ENCODE results near the gene ALG12. TPM values are rescaled to one million over a fixed set of nuclear protein-coding genes. Genes with fewer than 3 reads are reported as not detected.

The ALG12 gene
- total and polyA plus RNA-seq, 2 of the 4 experiments (the other 2 are of a cell fraction) = 7.2 to 10.9 TPM

DNA sequence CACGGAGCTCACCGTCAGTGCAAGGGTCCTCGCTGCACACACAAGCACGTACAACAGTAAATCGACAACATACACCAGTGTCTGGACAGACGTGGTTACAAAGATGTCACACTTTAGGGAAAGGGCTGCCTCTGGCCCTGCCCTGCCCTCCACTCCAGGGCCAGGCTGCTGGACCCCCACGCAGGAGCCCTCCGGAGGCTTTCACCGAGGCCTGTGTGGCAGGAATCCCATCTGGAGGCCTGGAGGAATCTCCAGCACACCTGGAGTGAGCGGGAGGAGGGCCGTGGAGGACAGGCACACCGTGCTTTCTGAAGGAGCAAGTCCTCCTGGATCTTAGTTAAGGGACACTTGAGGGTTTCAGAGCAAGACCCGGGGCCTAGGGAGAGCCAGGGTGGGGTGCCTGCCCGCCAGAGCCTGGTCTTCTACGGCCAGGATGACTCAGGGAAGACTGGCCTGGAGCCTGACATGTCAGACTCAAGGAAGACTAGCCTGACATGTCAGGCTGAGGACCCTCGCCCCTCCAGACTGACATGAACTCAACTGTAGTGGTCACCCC, 40.2 kb upstream of the ALG12 start:
- intact Hi-C loops (cut with micrococcal nuclease) = no loop called here
- in situ Hi-C loops (cut with MboI; ENCODE audit: low sequenced_read_pairs) = no loop called here

More for the DNA sequence above, 40.2 kb upstream of the ALG12 start:
- DNase-seq = no peak
- H2AK5ac ChIP-seq (ENCODE audit: low read depth, low read length) = peak overlapping the region; percentile 66
- peaks cover 3% of the 10 kb centered on the region; the same call in 1 of the 2 replicates for H3K9me1 ChIP-seq (ENCODE audit: insufficient read depth, low read length)
- H4K20me1 ChIP-seq (ENCODE audit: insufficient read depth, low read length) = peaks cover 26% of the 10 kb centered on the region
- no peak overlapping the region for H3K4me2 ChIP-seq (ENCODE audit: low read depth, low read length)
- H3K79me1 ChIP-seq (ENCODE audit: low read depth in 1 of 2, low read length in 2 of 2) = peaks cover 4 to 17% of the 10 kb centered on the region in 2 experiments; a peak in 3 of 4 replicates
- no peak overlapping the region for H2BK5ac ChIP-seq (ENCODE audit: low read depth, low read length, poor library complexity, severe bottlenecking)
- ChIA-PET CTCF (no interaction called here), POLR2A (ENCODE audit: unreplicated experiment) (no interaction called here)
- H3K9me3 ChIP-seq (ENCODE audit: control insufficient read depth, insufficient read depth, low read length) = no peaks in the 10 kb centered on the region
- 83% methylated on average over 8 of the region's 16 CpGs; no CpG with 5 or more reads in 1 of the 2 experiments for WGBS, 2 experiments (ENCODE audit: extremely low coverage in 2 of 2, insufficient read length in 1 of 2)
- H4K91ac ChIP-seq (ENCODE audit: insufficient read depth, low read depth, low read length) = no peak overlapping the region
- H2AFZ ChIP-seq (replicated peaks; ENCODE audit: low read length, poor library complexity) = peak overlapping the region; percentile 23
- H3K14ac ChIP-seq (replicated peaks; ENCODE audit: low read depth, low read length) = no peak overlapping the region
- H2AK9ac ChIP-seq (replicated peaks; ENCODE audit: low read depth, low read length, poor library complexity) = peak overlapping the region; percentile 93
- TF ChIP-seq MAZ (IDR thresholded peaks at IDR 0.05; ENCODE audit: borderline replicate concordance, low read depth, low read length) (no peak), RAD21 (IDR thresholded peaks at IDR 0.05; ENCODE audit: low read length) (no peak), CEBPB (IDR thresholded peaks at IDR 0.05; ENCODE audit: low read depth, low read length) (no peak), MAFK (IDR thresholded peaks at IDR 0.05; ENCODE audit: low read depth, low read length) (no peak), SMC3 (IDR thresholded peaks at IDR 0.05; ENCODE audit: low read depth, low read length) (no peak), BHLHE40 (IDR thresholded peaks at IDR 0.05; ENCODE audit: low read depth, low read length) (no peak), POLR2A (IDR thresholded peaks at IDR 0.05; ENCODE audit: low read depth, low read length) (no peak), RFX5 (IDR thresholded peaks at IDR 0.05; ENCODE audit: low read depth, low read length) (no peak), NFE2L2 (IDR thresholded peaks at IDR 0.05; ENCODE audit: low read depth, low read length) (no peak)
- TF ChIP-seq, protein P1, sequence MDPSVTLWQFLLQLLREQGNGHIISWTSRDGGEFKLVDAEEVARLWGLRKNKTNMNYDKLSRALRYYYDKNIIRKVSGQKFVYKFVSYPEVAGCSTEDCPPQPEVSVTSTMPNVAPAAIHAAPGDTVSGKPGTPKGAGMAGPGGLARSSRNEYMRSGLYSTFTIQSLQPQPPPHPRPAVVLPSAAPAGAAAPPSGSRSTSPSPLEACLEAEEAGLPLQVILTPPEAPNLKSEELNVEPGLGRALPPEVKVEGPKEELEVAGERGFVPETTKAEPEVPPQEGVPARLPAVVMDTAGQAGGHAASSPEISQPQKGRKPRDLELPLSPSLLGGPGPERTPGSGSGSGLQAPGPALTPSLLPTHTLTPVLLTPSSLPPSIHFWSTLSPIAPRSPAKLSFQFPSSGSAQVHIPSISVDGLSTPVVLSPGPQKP (IDR thresholded peaks at IDR 0.05; ENCODE audit: borderline replicate concordance, low read depth, low read length) = no peak
- TF ChIP-seq, protein P2, sequence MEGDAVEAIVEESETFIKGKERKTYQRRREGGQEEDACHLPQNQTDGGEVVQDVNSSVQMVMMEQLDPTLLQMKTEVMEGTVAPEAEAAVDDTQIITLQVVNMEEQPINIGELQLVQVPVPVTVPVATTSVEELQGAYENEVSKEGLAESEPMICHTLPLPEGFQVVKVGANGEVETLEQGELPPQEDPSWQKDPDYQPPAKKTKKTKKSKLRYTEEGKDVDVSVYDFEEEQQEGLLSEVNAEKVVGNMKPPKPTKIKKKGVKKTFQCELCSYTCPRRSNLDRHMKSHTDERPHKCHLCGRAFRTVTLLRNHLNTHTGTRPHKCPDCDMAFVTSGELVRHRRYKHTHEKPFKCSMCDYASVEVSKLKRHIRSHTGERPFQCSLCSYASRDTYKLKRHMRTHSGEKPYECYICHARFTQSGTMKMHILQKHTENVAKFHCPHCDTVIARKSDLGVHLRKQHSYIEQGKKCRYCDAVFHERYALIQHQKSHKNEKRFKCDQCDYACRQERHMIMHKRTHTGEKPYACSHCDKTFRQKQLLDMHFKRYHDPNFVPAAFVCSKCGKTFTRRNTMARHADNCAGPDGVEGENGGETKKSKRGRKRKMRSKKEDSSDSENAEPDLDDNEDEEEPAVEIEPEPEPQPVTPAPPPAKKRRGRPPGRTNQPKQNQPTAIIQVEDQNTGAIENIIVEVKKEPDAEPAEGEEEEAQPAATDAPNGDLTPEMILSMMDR (conservative IDR thresholded peaks at IDR 0.05; ENCODE audit: low read depth, low read length) = no peak
- H3K27ac ChIP-seq (ENCODE audit: insufficient read depth, low read length) = no peak overlapping the region
- H3K4me3 ChIP-seq (ENCODE audit: insufficient read depth, low read depth, low read length) = no peak overlapping the region
- no peaks in the 10 kb centered on the region for H3K27me3 ChIP-seq (ENCODE audit: control insufficient read depth, insufficient read depth, low read length)
- no peak overlapping the region for H4K8ac ChIP-seq (ENCODE audit: low read depth in 2 of 2, low read length in 2 of 2)
- H3K4ac ChIP-seq (ENCODE audit: low read depth, low read length) = no peak overlapping the region; the same call in 1 of the 2 replicates
- no peak overlapping the region for H3K18ac ChIP-seq (ENCODE audit: low read depth, low read length)
- no peak overlapping the region; the same call in 2 of the 3 replicates for H2BK15ac ChIP-seq (ENCODE audit: low read depth, low read length)
- H2BK120ac ChIP-seq (ENCODE audit: low read depth, low read length) = no peak overlapping the region
- no peak overlapping the region for H3K23ac ChIP-seq (ENCODE audit: low read depth, low read length)
- dilution Hi-C loops (cut with HindIII; ENCODE audit: low sequenced_read_pairs, unreplicated experiment) = no loop called here
- no peak overlapping the region for H3K56ac ChIP-seq (ENCODE audit: extremely low read depth, insufficient read depth, low read length)
- H2BK20ac ChIP-seq (ENCODE audit: low read depth, low read length) = no peak overlapping the region
- no peak for ATAC-seq (ENCODE audit: low read depth)
- no TSS peak for BruUV-seq (replicated peaks)
- no peak overlapping the region for H4K5ac ChIP-seq (ENCODE audit: low read depth, low read length)
- H3K36me3 ChIP-seq (ENCODE audit: control insufficient read depth, insufficient read depth, low read length) = peaks cover 15% of the 10 kb centered on the region
- H3K4me1 ChIP-seq (ENCODE audit: control insufficient read depth, insufficient read depth, low read length) = peaks cover 26% of the 10 kb centered on the region
- H3K9ac ChIP-seq (ENCODE audit: low read depth, low read length) = no peak overlapping the region

All from IMR-90 (cell line).